ENCODE measurements around the gene CDYL.

CDYL gene

DNA sequence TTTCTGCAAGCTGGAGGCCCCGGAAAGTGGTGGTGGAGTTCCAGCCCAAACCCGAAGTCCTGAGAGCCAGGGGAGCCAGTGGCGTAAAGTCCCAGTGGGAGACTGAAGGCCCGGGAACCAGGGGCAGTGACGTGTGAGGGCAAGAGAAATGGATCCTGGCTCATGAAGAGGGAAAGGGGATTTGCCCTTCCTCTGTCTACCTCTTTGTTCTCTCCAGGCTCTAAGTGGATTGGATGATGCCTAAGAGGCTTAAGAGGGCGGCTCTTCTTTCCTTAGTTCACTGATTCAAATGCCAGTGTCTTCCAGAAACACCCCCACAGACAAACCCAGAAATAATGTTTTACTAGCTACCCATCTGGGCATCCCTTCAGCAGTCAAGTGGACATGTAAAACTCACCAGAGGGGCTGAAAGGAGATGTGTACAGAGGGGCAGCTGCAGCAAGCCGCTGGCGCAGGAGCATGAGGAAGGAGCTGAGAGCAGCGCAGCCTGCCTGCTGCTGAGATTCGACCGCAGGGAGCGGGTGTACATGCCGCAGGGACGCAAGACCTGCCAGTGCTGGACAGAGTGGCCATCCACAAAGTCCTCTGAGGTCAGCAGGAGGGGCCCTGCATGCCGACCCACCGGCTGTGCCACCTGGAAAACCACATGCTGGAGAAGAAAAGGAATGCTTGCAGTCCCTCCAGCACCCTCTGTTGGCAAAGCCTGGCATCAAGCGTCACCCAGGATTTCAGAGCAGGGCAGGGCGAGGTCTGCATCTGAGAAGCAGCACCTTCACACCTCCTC, 29.5 kb downstream of the CDYL start:
- ATAC-seq (no peak), DNase-seq (peak; percentile 40)
- Mint-ChIP-seq H3K36me3 (ENCODE audit: low read depth) (peaks cover 4% of the 10 kb centered on the region), H3K4me3 (no peak overlapping the region), H3K27ac (no peak overlapping the region), H3K9me3 (peaks cover 13% of the 10 kb centered on the region), H3K4me1 (peaks cover 77% of the 10 kb centered on the region), H3K27me3 (no peaks in the 10 kb centered on the region)

DNA sequence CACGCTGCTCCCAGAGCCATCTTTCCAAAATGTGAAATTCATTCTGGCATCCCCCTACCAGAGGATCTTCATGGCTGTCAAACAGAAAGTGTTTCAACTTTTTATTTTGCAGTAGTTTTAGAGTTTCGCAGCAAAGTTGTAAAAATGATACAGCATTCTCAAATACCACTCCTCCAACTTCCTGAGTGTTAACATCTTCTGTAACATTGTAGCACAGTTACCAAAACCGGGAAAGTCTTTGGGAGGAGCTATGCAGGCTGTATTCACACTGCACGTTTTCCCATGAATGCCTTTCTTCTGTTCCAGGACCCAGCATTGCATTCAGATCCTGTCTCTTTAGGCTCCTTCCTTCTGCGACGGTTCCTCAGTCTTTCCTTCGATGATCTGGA, 30.1 kb downstream of the CDYL start:
- Mint-ChIP-seq H3K27me3 (no peaks in the 10 kb centered on the region), H3K4me3 (no peak overlapping the region), H3K27ac (no peak overlapping the region), H3K4me1 (peaks cover 76% of the 10 kb centered on the region), H3K36me3 (ENCODE audit: low read depth) (peaks cover 4% of the 10 kb centered on the region), H3K9me3 (peaks cover 12% of the 10 kb centered on the region)
- ATAC-seq (no peak), DNase-seq (no peak)

DNA sequence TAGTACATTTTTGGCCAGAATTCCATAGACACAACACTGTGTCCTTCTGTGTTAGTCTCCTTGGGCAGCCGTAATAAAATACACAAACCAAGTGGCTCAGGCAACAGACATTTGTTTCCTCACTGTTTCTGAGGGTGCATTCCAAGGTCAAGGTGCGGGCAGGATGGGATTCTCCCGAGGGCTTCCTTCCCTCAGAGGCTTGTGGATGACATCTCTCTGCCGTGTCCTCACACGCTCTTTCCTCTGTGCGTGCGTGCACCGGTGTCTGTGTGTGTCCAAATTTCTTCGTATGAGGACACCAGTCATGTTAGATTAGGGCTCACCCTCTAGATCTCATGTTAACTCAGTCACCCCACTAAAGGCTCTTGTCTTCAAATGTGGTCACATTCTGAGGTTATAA, 30.6 kb downstream of the CDYL start:
- H3K4me1 Mint-ChIP-seq, result peaks cover 75% of the 10 kb centered on the region
- ATAC-seq (no peak), DNase-seq (no peak)
- no peak overlapping the region for H3K4me3 Mint-ChIP-seq
- peaks cover 12% of the 10 kb centered on the region for H3K9me3 Mint-ChIP-seq
- H3K36me3 Mint-ChIP-seq (ENCODE audit: low read depth), result peaks cover 4% of the 10 kb centered on the region
- no peak overlapping the region for H3K27ac Mint-ChIP-seq
- no peaks in the 10 kb centered on the region for H3K27me3 Mint-ChIP-seq

DNA sequence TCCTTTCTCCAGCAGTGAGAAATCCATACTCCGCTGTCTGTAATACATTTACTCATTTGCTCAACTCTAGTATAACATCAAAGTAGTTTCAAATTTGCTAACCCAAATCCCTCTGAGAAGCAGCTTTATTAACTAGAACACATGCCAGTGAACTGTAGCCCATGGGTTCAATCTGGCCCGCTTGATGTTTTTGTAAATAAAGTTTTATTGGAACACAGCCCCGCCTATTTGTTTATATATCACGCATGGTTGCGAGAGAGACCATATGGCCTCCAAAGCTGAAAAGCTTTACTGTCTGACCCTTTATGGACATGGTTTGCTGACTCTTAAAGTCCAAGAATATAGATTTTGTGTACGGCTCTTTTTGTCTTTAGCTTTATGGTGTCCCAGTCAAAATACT, 32.2 kb downstream of the CDYL start:
- Mint-ChIP-seq H3K27me3 (no peaks in the 10 kb centered on the region), H3K36me3 (ENCODE audit: low read depth) (peaks cover 4% of the 10 kb centered on the region), H3K27ac (no peak overlapping the region), H3K4me3 (no peak overlapping the region), H3K4me1 (peaks cover 73% of the 10 kb centered on the region), H3K9me3 (peaks cover 12% of the 10 kb centered on the region)
- ATAC-seq, result no peak
- no peak for DNase-seq

DNA sequence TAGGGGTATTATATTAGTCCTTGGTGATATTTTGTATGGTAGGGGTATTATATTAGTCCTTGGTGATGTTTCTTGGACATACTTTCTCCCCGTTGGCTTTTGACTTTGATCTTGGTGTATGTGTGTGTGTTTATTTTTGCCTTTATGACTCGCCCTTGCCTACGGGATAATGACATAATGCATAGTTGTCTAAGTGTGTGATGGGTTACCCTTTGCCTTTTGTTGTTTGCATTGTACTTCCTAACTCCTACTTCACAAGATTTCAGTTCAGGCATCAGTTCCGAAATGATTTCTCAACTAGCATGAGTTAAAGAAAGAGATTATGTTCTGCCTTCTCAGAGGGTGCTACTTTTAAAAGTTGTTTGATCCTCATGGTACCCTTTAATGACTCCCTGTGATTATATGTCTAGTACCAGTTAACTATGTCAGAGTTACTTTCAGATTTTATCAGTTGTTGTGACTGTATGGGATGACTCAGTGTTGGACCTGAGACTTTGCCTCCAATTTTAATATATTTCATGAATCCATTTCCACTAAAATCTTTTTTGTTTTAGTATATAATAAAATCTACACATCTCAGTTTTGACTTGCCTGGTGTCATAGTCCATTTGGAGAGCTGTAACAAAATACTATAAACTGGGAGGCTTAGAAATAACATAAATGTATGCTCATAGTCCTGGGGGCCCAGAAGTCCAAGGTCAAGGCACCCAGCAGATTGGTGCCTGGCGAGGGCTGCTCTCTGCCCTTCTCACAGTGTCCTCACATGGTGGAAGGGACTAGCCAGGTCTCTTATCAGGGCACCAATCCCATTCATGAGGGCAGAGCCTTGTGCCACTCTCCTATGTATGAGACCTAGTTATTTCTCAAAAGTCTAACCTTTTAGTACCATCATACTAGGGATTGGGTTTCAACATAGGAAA, 34.1 kb downstream of the CDYL start:
- peaks cover 12% of the 10 kb centered on the region for H3K9me3 Mint-ChIP-seq
- DNase-seq, result no peak
- H3K27me3 Mint-ChIP-seq, result no peaks in the 10 kb centered on the region
- no peak overlapping the region for H3K27ac Mint-ChIP-seq
- peak; percentile 83 for ATAC-seq
- peaks cover 4% of the 10 kb centered on the region for H3K36me3 Mint-ChIP-seq (ENCODE audit: low read depth)
- H3K4me3 Mint-ChIP-seq, result no peak overlapping the region
- peaks cover 73% of the 10 kb centered on the region for H3K4me1 Mint-ChIP-seq

DNA sequence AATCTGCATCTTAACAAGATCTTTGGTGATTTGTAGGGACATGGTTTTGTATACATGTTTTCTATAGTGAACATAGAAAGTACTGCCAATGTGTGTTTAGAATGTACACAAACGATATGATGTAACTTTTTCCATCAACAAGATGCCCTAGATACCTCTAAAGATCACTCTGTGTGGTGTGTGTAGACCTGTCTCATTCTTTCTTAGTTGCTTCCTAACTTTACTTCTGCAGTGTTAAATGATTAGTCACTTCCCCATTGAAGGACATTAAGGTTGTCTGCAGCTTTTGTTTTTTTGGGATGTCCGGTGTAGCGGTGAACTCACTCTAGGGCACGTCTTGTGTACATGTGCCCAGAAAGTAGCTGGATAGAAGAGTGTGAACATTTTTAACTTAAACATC, 35.9 kb downstream of the CDYL start:
- DNase-seq (no peak), ATAC-seq (peak; percentile 40)
- Mint-ChIP-seq H3K36me3 (ENCODE audit: low read depth) (peaks cover 3% of the 10 kb centered on the region), H3K27ac (no peak overlapping the region), H3K4me3 (no peak overlapping the region), H3K9me3 (peaks cover 12% of the 10 kb centered on the region), H3K27me3 (no peaks in the 10 kb centered on the region), H3K4me1 (peaks cover 60% of the 10 kb centered on the region)

DNA sequence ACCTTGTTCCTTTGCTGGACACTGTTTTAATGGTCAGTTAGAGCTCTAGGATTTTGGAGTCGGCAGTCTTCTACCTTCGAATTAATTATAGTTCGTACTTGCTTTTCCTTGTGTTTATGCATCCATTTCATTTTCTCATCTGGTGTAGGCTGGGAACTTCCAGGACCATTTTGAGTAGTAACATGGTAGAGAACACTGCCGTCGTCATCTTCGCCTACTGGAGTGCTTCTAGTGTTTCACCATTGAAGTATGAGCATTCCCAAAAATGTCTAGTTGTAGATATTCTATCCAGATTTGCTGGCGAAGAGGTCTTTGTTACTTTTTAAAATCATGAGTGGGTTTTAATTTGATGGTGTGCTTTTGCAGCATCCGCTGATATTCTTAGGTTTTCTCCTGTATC, 36.9 kb downstream of the CDYL start:
- DNase-seq, result no peak
- Mint-ChIP-seq H3K27ac (no peak overlapping the region), H3K36me3 (ENCODE audit: low read depth) (peaks cover 3% of the 10 kb centered on the region), H3K4me1 (peaks cover 60% of the 10 kb centered on the region), H3K4me3 (no peak overlapping the region), H3K9me3 (peaks cover 12% of the 10 kb centered on the region), H3K27me3 (no peaks in the 10 kb centered on the region)
- no peak for ATAC-seq

DNA sequence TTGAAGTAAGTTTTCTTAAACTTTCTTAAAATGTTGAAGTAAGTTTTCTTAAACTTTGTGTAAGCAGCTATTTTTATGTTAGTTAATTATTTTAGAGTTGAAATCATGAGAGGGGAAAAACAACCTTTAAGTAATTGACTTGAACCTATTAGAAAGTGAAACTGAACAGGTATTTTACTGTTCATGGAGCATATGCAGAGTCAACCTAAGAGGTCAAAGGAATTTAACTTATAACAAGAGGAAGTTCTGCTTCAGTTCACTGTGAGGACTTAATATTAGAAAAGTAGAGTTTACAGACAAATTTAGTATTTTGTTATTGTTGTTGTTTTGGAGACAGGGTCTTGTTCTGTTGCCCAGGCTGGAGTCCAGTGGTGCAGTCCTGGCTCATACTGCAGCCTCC, 38.0 kb downstream of the CDYL start:
- H3K27ac Mint-ChIP-seq, result no peak overlapping the region
- H3K27me3 Mint-ChIP-seq, result no peaks in the 10 kb centered on the region
- H3K4me3 Mint-ChIP-seq, result no peak overlapping the region

DNA sequence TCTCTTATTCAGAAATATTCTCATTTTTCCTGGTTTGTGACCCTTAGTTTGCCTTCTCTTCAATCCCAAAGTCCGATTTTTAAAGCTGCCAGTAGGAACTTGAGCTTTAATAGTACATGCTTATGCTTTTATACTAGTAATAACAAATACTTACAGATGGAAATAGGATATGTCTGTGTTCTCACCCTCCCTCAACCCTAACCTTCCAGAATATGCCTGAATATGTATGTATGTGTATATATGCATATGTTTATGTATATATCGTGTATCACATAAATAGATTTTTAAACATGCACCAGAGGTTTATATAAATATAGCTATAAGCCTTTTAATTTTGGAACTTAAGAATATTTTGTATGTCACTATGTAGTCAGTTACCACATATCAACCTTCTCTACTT, 38.8 kb downstream of the CDYL start:
- no peak for DNase-seq
- H3K4me3 Mint-ChIP-seq, result no peak overlapping the region
- H3K4me1 Mint-ChIP-seq, result peaks cover 72% of the 10 kb centered on the region
- H3K27me3 Mint-ChIP-seq, result no peaks in the 10 kb centered on the region
- H3K36me3 Mint-ChIP-seq (ENCODE audit: low read depth), result no peaks in the 10 kb centered on the region
- H3K9me3 Mint-ChIP-seq, result peaks cover 2% of the 10 kb centered on the region
- no peak for ATAC-seq
- H3K27ac Mint-ChIP-seq, result no peak overlapping the region

More for the DNA sequence above, 38.0 kb downstream of the CDYL start:
- ATAC-seq (no peak), DNase-seq (no peak)
- H3K9me3 Mint-ChIP-seq, result peaks cover 5% of the 10 kb centered on the region
- peaks cover 66% of the 10 kb centered on the region for H3K4me1 Mint-ChIP-seq
- H3K36me3 Mint-ChIP-seq (ENCODE audit: low read depth), result no peaks in the 10 kb centered on the region

DNA sequence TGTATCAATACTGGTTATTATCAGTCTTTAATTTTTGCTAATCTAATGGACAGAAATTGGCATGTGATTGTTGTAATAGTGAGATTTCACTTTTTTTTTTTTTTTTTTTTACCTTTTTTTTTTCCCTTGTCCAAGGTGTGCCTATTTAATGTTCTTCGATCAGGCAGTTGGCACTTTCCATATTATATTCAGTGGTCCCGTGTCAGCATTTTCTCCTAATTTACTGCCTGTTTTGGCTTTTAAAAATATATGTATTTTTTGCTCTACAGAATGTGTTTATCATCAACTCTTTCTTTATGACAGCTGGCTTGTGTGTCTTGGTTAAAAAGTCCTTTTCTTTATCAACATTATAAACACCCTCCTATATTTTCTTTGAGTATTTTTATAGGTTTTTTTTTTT, 39.4 kb downstream of the CDYL start:
- Mint-ChIP-seq H3K27me3 (no peaks in the 10 kb centered on the region), H3K4me3 (no peak overlapping the region), H3K27ac (no peak overlapping the region), H3K9me3 (no peaks in the 10 kb centered on the region), H3K4me1 (peaks cover 69% of the 10 kb centered on the region), H3K36me3 (ENCODE audit: low read depth) (no peaks in the 10 kb centered on the region)
- ATAC-seq, result no peak
- DNase-seq, result no peak

DNA sequence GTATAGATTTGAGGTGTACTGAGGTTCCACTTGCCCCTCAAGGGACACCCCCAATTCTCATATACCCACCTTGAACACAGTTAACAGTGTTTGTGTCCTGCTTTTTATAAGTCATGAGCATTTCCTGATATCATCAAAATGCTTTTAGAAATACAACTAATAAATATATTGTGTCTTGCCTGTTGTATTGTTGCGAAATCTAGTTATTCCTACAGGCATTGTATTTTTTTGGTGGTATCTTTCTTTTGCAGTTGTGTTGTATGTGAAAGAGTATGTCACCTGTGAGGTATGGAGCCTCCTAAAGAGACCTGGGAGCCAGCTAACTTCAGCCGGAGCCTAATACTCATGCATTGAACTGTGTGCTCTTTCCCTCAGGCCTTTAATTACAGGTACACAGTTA, 40.7 kb downstream of the CDYL start:
- DNase-seq (no peak), ATAC-seq (no peak)
- Mint-ChIP-seq H3K27ac (no peak overlapping the region), H3K36me3 (ENCODE audit: low read depth) (peaks cover 4% of the 10 kb centered on the region), H3K27me3 (no peaks in the 10 kb centered on the region), H3K4me1 (peaks cover 63% of the 10 kb centered on the region), H3K9me3 (no peaks in the 10 kb centered on the region), H3K4me3 (no peak overlapping the region)

DNA sequence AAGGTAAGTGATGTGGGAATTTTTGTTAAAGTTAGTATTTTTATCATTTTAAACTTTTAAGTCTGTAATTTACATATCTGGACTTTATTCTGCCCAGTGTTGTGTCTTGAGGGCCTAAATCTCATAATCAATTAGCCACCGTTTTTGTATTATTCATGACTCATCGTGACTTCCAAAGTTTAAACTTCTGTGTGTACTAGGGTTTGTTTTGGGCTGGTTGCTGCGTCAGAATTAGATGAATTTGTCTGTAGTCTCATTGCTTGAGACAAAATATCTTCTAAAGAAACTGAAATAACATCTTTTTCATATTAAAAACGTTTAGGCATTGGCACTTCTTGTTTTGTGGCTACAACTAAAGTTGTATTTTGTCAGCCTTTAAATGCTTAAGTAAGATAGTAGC, 41.3 kb downstream of the CDYL start:
- Mint-ChIP-seq H3K4me1 (peaks cover 57% of the 10 kb centered on the region), H3K9me3 (no peaks in the 10 kb centered on the region), H3K4me3 (no peak overlapping the region), H3K36me3 (ENCODE audit: low read depth) (peaks cover 4% of the 10 kb centered on the region), H3K27me3 (no peaks in the 10 kb centered on the region), H3K27ac (no peak overlapping the region)
- ATAC-seq (no peak), DNase-seq (no peak)

DNA sequence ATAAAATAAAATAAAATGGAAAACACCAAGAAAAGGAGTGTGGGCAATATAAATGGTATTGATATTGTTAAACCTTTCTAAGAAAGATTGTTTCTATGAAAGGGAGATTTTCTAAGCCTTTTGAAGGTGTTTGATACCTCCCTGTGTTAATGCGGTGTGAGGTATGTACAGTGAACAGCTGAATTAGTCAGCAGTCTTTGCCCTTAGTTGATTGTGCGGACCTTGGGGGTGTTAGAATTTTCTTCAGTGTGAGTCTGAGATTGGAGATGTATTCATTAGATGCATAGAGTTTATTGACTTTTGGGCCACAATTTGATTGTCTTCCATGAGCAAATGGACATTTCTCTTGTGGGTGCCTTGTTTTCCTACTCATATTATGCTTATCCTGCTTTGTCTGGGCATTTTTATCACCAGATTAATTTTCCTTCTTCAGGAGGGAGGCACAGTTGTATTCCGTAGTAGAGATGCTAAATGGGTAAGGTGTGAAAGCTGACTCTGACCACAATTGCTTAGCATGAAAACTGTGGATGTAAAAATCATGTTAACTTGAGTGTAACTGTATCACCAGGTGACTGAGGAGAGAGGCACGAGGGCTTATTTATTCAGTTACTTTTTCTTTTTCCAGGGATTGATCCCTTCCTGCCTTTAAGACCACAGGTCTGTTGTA, 42.2 kb downstream of the CDYL start:
- H3K27ac Mint-ChIP-seq, result no peak overlapping the region
- DNase-seq, result no peak
- H3K4me3 Mint-ChIP-seq, result no peak overlapping the region
- no peaks in the 10 kb centered on the region for H3K9me3 Mint-ChIP-seq
- no peaks in the 10 kb centered on the region for H3K27me3 Mint-ChIP-seq
- H3K4me1 Mint-ChIP-seq, result peaks cover 50% of the 10 kb centered on the region
- peaks cover 8% of the 10 kb centered on the region for H3K36me3 Mint-ChIP-seq (ENCODE audit: low read depth)
- ATAC-seq, result no peak

DNA sequence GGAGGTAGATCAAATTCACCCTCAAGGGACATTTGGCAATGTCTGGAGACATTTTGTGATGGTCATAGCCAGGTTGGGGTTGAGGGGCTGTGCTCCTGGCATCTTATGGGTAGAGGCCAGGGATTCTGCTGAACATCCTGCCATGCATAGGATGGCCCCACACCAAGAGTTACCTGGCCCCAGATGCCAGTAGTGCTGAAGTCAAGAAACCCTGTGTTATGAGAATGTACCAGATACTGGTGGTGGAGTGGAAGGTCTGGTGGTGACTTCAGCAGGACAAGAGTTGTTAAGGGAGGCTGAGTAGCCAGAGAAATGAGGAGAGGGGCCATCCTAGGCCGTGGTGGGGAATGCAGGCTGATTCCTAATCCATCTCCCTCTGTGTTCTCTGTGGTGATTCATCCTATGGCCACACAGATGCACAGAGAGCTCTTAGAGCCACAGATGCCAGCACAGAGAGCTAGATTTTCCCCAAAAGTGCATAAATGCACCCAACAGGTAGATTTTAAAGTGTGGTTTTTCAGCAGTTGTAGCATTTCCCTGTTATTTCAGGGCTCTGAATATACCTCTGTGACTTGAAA, 43.6 kb downstream of the CDYL start:
- no peak for DNase-seq
- peaks cover 6% of the 10 kb centered on the region for H3K9me3 Mint-ChIP-seq
- no peak overlapping the region for H3K27ac Mint-ChIP-seq
- H3K36me3 Mint-ChIP-seq (ENCODE audit: low read depth), result peaks cover 12% of the 10 kb centered on the region
- peaks cover 38% of the 10 kb centered on the region for H3K4me1 Mint-ChIP-seq
- no peak overlapping the region for H3K4me3 Mint-ChIP-seq
- ATAC-seq, result no peak
- H3K27me3 Mint-ChIP-seq, result no peaks in the 10 kb centered on the region

Measured in activated naive CD8-positive, alpha-beta T cell treated with anti-CD3 and anti-CD28 coated beads, Interleukin-2, amount 50 U/mL, for 24 hours (primary cell).